ENCODE measurements around the gene MTUS2.

GRCh38 chr13:28942906-28943305 lies 122.8 kb downstream of the MTUS2 start:
- TF ChIP-seq CTCF (IDR thresholded peaks at IDR 0.05; ENCODE audit: low read length): no peak
- TF ChIP-seq EZH2 (optimal IDR thresholded peaks at IDR 0.05; ENCODE audit: low read depth, low read length): no peak

Data from MM.1S (cell line).